Hepatocyte (in vitro differentiated cells): ENCODE results near the gene NXN. TPM values are rescaled to one million over a fixed set of nuclear protein-coding genes. Genes with fewer than 3 reads are reported as not detected.

Experiments
- DNase-seq: peaks from one replicate; pipeline ENCODE4 v3.0.0-alpha.2; 2016; ENCODE audit warnings: low spot score
- H2AFZ ChIP-seq: fragments of 200-600 bp; sonication (generic); 2 replicates; pipeline ENCODE4 v1.6.0; 2016; ENCODE audit warnings: antibody characterized with exemption, mild to moderate bottlenecking
- H3K27ac ChIP-seq: fragments of 200-600 bp; sonication (generic); 2 replicates; pipeline ENCODE4 v1.5.1; 2016; ENCODE audit warnings: mild to moderate bottlenecking
- H3K27me3 ChIP-seq: fragments of 200-600 bp; sonication (generic); 2 replicates; pipeline ENCODE4 v1.6.1; 2016
- H3K36me3 ChIP-seq: fragments of 200-600 bp; sonication (generic); replicated peaks from 2 replicates; pipeline ENCODE4 v1.5.1; 2016; ENCODE audit warnings: low read depth; ENCODE audit not compliant: insufficient read depth
- H3K4me1 ChIP-seq: fragments of 200-600 bp; sonication (generic); 2 replicates; pipeline ENCODE4 v1.5.1; 2016; ENCODE audit warnings: mild to moderate bottlenecking, moderate library complexity; ENCODE audit not compliant: insufficient read depth
- H3K4me2 ChIP-seq: fragments of 200-600 bp; sonication (generic); 2 replicates; pipeline ENCODE4 v1.6.0; 2016
- H3K4me3 ChIP-seq: fragments of 200-600 bp; sonication (generic); 2 replicates; pipeline ENCODE4 v1.5.1; 2016; ENCODE audit warnings: mild to moderate bottlenecking
- H3K79me2 ChIP-seq: fragments of 200-600 bp; sonication (generic); 2 replicates; pipeline ENCODE4 v1.6.0; 2017; ENCODE audit warnings: mild to moderate bottlenecking
- H3K9me2 ChIP-seq: fragments of 200-600 bp; sonication (generic); replicated peaks from 2 replicates; pipeline ENCODE4 v1.6.0; 2017; ENCODE audit warnings: mild to moderate bottlenecking; ENCODE audit not compliant: insufficient read depth
- H3K9me3 ChIP-seq: fragments of 200-600 bp; sonication (generic); 2 replicates; pipeline ENCODE4 v1.5.1; 2016; ENCODE audit warnings: low read depth, mild to moderate bottlenecking
- H4K20me1 ChIP-seq: fragments of 200-600 bp; sonication (generic); 2 replicates; pipeline ENCODE4 v1.6.0; 2016; ENCODE audit warnings: mild to moderate bottlenecking; ENCODE audit not compliant: insufficient read depth, poor library complexity, severe bottlenecking
- CTCF ChIP-seq: fragments of 200-600 bp; sonication (generic); IDR thresholded peaks from 2 replicates; pipeline ENCODE4 v1.5.1; 2016; ENCODE audit warnings: antibody characterized with exemption, mild to moderate bottlenecking; ENCODE audit not compliant: poor library complexity
- EZH2 ChIP-seq: fragments of 200-600 bp; sonication (generic); IDR thresholded peaks from 2 replicates; pipeline ENCODE4 v1.6.1; 2016; ENCODE audit warnings: antibody characterized with exemption, mild to moderate bottlenecking, borderline replicate concordance
- EZH2phosphoT487 ChIP-seq: fragments of 200-600 bp; sonication (generic); IDR thresholded peaks from one replicate; pipeline ENCODE4 v1.6.1; 2018; ENCODE audit warnings: antibody characterized with exemption, mild to moderate bottlenecking, low read depth, moderate library complexity; ENCODE audit not compliant: unreplicated experiment, severe bottlenecking
- WGBS: methylation state at CpG from one replicate; pipeline ENCODE4 v1.1.6; 2016; ENCODE audit warnings: low lambda C conversion rate; ENCODE audit errors: missing lambda C conversion rate; 5-methylcytosine and 5-hydroxymethylcytosine counted together
- polyA plus RNA-seq: library from polyadenylated mRNA; unstranded; fragments of >200 nt; fragmentation: Nextera tagmentation; extraction: Ambion mirVana; gene quantifications from 2 replicates; pipeline ENCODE4 v1.2.1, GENCODE V29; 2016
- total RNA-seq: library from RNA; depleted of rRNA; stranded (reverse); fragments of >200 nt; gene quantifications from 2 replicates; pipeline ENCODE4 v1.2.3, GENCODE V29; 2014

The NXN gene
- total and polyA plus RNA-seq, 2 experiments from 2014 or later, result 55.0 to 74.1 TPM

GRCh38 chr17:1012823-1013728 lies 33.5 kb upstream of the NXN start:
- Histone ChIP-seq H2AFZ (no peak overlapping the region), H3K4me3 (no peak overlapping the region), H3K4me2 (no peak overlapping the region), H3K4me1 (no peaks in the 10 kb centered on the region), H3K27me3 (no peaks in the 10 kb centered on the region), H3K27ac (no peak overlapping the region), H3K36me3 (no peaks in the 10 kb centered on the region), H3K79me2 (no peaks in the 10 kb centered on the region), H3K9me2 (no peaks in the 10 kb centered on the region), H4K20me1 (no peaks in the 10 kb centered on the region), H3K9me3 (no peaks in the 10 kb centered on the region)
- no peak for DNase-seq
- 94% methylated on average over 24 of the region's 30 CpGs for WGBS
- no peak for TF ChIP-seq EZH2
- TF ChIP-seq EZH2phosphoT487, result no peak

GRCh38 chr17:1011760-1012735 lies 32.5 kb upstream of the NXN start:
- Histone ChIP-seq H3K36me3 (no peaks in the 10 kb centered on the region), H3K4me3 (no peak overlapping the region), H3K4me2 (no peak overlapping the region), H3K4me1 (no peaks in the 10 kb centered on the region), H3K9me2 (no peaks in the 10 kb centered on the region), H3K9me3 (no peaks in the 10 kb centered on the region), H3K27me3 (no peaks in the 10 kb centered on the region), H3K27ac (no peak overlapping the region), H3K79me2 (no peaks in the 10 kb centered on the region), H4K20me1 (no peaks in the 10 kb centered on the region), H2AFZ (no peak overlapping the region)
- DNase-seq, result no peak
- 94% methylated on average over 49 of the region's 57 CpGs for WGBS
- TF ChIP-seq CTCF, result no peak
- no peak for TF ChIP-seq EZH2
- TF ChIP-seq EZH2phosphoT487, result no peak

GRCh38 chr17:1011138-1011537 lies 31.6 kb upstream of the NXN start:
- TF ChIP-seq EZH2phosphoT487 (no peak), CTCF (no peak), EZH2 (no peak)
- 84% methylated on average over 10 of the region's 10 CpGs for WGBS
- H2AFZ ChIP-seq, result no peak overlapping the region
- H3K9me2 ChIP-seq, result no peaks in the 10 kb centered on the region
- H3K27ac ChIP-seq, result no peak overlapping the region
- no peak overlapping the region for H3K4me2 ChIP-seq
- H3K79me2 ChIP-seq, result no peaks in the 10 kb centered on the region
- H3K36me3 ChIP-seq, result no peaks in the 10 kb centered on the region
- DNase-seq, result no peak
- no peaks in the 10 kb centered on the region for H3K9me3 ChIP-seq
- H4K20me1 ChIP-seq, result no peaks in the 10 kb centered on the region
- H3K4me3 ChIP-seq, result no peak overlapping the region
- H3K27me3 ChIP-seq, result no peaks in the 10 kb centered on the region
- no peaks in the 10 kb centered on the region for H3K4me1 ChIP-seq

GRCh38 chr17:1010586-1010985 lies 31.0 kb upstream of the NXN start:
- Histone ChIP-seq H3K27me3 (no peaks in the 10 kb centered on the region), H3K9me2 (no peaks in the 10 kb centered on the region), H3K9me3 (no peaks in the 10 kb centered on the region), H3K4me1 (peaks cover 5% of the 10 kb centered on the region), H2AFZ (no peak overlapping the region), H3K4me2 (no peak overlapping the region), H3K36me3 (no peaks in the 10 kb centered on the region), H3K79me2 (no peaks in the 10 kb centered on the region), H4K20me1 (no peaks in the 10 kb centered on the region), H3K27ac (no peak overlapping the region), H3K4me3 (no peak overlapping the region)
- no peak for DNase-seq
- WGBS, result 92% methylated on average over 14 of the region's 14 CpGs
- no peak for TF ChIP-seq EZH2phosphoT487
- no peak for TF ChIP-seq EZH2
- TF ChIP-seq CTCF, result no peak
